VCaP (cell line): ENCODE data around the gene KCNAB1.

Experiments used
- H3K27ac ChIP-seq: fragments of 450-650 bp; 2 replicates; pipeline ENCODE4 v1.5.1; 2017
- CTCF ChIP-seq: fragments of 450-650 bp; conservative IDR thresholded peaks from 2 replicates; pipeline ENCODE4 v1.5.1; 2017; ENCODE audit warnings: mild to moderate bottlenecking, moderate library complexity

Gene KCNAB1

GRCh38 chr3:156583469-156583868 is 463.1 kb downstream of the KCNAB1 start:
- no peak overlapping the region for H3K27ac ChIP-seq
- no peak for TF ChIP-seq CTCF

GRCh38 chr3:156586905-156587759 is 466.8 kb downstream of the KCNAB1 start:
- H3K27ac ChIP-seq, result no peak overlapping the region

GRCh38 chr3:156587760-156588069 is 467.3 kb downstream of the KCNAB1 start:
- no peak overlapping the region for H3K27ac ChIP-seq
- TF ChIP-seq CTCF, result no peak

More at GRCh38 chr3:156586905-156587759, 466.8 kb downstream of the KCNAB1 start:
- no peak for TF ChIP-seq CTCF
